Thyroid gland (tissue), 4 donors: Measurements from ENCODE around the gene AGAP2.
"Not testable (repeated sequence)": the region's sequence is repeated elsewhere in the genome, so short reads cannot be mapped to it uniquely, and the experiment has no call there.

ENCODE experiments used
- POLR2A ChIP-seq, 2 donors: fragments of 450-650 bp; IDR thresholded peaks; one replicate each; pipeline ENCODE4 v1.6.1; 2017; ENCODE audit warnings: antibody characterized with exemption in 2 of 2, mild to moderate bottlenecking in 2 of 2, moderate library complexity in 1 of 2
- TF ChIP-seq, protein P1 (sequence below), 6 experiments: fragments of 200-600 bp in 3 of 6; fragments of 450-650 bp in 3 of 6; sonication (generic) in 3 of 6; IDR thresholded peaks; one replicate each; pipeline ENCODE4 v1.5.1; 2016 to 2019; ENCODE audit warnings: antibody characterized with exemption in 6 of 6, mild to moderate bottlenecking in 2 of 6, inconsistent platforms in 1 of 6, moderate library complexity in 1 of 6

DNA sequence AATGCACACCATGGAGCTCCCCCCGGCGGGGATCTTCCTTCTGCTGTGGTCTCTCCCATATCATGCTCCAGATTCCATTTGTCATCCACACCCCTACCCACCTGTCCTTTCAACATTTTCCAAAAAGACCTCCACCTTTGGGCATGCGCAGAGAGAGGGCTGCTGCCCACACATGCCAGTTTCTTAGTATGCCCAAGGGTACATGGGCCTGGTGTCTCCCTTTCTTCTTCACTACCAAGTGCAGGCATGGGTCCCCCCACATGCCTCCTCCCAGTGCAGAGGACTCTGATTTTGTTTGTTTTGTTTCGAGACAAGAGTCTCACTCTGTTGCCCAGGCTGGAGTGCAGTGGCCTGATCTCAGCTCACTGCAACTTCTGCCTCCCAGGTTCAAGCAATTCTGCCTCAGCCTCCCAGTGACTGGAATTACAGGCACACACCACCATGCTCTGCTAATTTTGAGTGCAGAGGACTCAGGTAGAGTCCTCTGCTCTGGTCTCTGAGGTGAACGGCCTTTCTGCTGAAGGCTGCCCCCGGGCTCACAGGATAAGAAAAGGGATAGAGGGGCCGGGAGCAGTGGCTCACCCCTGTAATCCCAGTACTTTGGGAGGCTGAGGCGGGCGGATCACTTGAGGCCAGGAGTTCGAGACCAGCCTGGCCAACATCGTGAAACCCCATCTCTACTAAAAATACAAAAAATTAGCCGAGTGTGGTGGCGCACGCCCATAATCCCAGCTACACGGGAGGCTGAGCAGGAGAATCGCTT lies 16.5 kb downstream of the AGAP2 start:
- TF ChIP-seq, protein P1, sequence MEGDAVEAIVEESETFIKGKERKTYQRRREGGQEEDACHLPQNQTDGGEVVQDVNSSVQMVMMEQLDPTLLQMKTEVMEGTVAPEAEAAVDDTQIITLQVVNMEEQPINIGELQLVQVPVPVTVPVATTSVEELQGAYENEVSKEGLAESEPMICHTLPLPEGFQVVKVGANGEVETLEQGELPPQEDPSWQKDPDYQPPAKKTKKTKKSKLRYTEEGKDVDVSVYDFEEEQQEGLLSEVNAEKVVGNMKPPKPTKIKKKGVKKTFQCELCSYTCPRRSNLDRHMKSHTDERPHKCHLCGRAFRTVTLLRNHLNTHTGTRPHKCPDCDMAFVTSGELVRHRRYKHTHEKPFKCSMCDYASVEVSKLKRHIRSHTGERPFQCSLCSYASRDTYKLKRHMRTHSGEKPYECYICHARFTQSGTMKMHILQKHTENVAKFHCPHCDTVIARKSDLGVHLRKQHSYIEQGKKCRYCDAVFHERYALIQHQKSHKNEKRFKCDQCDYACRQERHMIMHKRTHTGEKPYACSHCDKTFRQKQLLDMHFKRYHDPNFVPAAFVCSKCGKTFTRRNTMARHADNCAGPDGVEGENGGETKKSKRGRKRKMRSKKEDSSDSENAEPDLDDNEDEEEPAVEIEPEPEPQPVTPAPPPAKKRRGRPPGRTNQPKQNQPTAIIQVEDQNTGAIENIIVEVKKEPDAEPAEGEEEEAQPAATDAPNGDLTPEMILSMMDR (IDR thresholded peaks at IDR 0.05): not testable (repeated sequence)
- not testable (repeated sequence) for TF ChIP-seq POLR2A (IDR thresholded peaks at IDR 0.05)
